Fibroblast of pulmonary artery (primary cell): ENCODE results near the gene SLC5A5.

Source experiments
- DNase-seq: peaks from one replicate; pipeline ENCODE4 v3.0.0-alpha.2; 2010; ENCODE audit warnings: low read depth
- H3K4me3 ChIP-seq: replicated peaks from 2 replicates; pipeline ENCODE4 v1.5.1; 2011; ENCODE audit warnings: low read depth, mild to moderate bottlenecking, control low read depth, low read length, moderate library complexity
- TF ChIP-seq, protein P1 (sequence below): IDR thresholded peaks from 2 replicates; pipeline ENCODE4 v1.5.1; 2011; ENCODE audit warnings: mild to moderate bottlenecking, control low read depth, low read length, inconsistent platforms; ENCODE audit errors: missing control alignments

Gene SLC5A5

DNA sequence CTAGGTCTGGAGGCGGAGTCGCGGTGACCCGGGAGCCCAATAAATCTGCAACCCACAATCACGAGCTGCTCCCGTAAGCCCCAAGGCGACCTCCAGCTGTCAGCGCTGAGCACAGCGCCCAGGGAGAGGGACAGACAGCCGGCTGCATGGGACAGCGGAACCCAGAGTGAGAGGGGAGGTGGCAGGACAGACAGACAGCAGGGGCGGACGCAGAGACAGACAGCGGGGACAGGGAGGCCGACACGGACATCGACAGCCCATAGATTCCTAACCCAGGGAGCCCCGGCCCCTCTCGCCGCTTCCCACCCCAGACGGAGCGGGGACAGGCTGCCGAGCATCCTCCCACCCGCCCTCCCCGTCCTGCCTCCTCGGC is at the start of gene SLC5A5:
TSS of gene SLC5A5 (plus strand) at position 68 of the 373 bp plus-strand sequence. CDS start 375 bp downstream, outside the sequence.
- H3K4me3 ChIP-seq: no peak within 1 kb of the TSS
- no peak for DNase-seq
- TF ChIP-seq, protein P1, sequence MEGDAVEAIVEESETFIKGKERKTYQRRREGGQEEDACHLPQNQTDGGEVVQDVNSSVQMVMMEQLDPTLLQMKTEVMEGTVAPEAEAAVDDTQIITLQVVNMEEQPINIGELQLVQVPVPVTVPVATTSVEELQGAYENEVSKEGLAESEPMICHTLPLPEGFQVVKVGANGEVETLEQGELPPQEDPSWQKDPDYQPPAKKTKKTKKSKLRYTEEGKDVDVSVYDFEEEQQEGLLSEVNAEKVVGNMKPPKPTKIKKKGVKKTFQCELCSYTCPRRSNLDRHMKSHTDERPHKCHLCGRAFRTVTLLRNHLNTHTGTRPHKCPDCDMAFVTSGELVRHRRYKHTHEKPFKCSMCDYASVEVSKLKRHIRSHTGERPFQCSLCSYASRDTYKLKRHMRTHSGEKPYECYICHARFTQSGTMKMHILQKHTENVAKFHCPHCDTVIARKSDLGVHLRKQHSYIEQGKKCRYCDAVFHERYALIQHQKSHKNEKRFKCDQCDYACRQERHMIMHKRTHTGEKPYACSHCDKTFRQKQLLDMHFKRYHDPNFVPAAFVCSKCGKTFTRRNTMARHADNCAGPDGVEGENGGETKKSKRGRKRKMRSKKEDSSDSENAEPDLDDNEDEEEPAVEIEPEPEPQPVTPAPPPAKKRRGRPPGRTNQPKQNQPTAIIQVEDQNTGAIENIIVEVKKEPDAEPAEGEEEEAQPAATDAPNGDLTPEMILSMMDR: no peak

DNA sequence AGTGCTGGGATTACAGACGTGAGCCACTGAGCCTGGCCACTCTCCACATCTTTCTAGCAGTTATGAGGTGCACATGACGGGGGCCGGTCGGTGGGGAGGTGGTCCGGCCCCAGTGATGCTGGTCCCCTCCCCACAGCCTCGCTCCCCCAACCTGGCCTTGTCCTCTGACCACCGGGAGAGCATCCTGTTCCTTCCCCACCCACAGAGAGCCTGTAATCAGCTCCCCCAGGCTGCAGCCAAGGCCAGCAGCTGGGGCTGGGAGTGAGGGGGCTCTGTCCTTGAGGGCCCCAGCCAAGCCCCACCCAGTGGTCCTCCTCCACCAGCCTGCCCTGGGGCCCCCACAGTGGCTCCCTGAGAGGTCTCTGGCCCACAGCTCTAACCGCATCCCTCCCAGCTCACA is 47.4 kb upstream of the SLC5A5 start:
- DNase-seq: no peak
- TF ChIP-seq, protein P1: no peak
- H3K4me3 ChIP-seq: no peak overlapping the region

GRCh38 chr19:17826508-17827056 is 45.2 kb upstream of the SLC5A5 start:
- no peak for DNase-seq
- no peak overlapping the region for H3K4me3 ChIP-seq
- TF ChIP-seq, protein P1: no peak

DNA sequence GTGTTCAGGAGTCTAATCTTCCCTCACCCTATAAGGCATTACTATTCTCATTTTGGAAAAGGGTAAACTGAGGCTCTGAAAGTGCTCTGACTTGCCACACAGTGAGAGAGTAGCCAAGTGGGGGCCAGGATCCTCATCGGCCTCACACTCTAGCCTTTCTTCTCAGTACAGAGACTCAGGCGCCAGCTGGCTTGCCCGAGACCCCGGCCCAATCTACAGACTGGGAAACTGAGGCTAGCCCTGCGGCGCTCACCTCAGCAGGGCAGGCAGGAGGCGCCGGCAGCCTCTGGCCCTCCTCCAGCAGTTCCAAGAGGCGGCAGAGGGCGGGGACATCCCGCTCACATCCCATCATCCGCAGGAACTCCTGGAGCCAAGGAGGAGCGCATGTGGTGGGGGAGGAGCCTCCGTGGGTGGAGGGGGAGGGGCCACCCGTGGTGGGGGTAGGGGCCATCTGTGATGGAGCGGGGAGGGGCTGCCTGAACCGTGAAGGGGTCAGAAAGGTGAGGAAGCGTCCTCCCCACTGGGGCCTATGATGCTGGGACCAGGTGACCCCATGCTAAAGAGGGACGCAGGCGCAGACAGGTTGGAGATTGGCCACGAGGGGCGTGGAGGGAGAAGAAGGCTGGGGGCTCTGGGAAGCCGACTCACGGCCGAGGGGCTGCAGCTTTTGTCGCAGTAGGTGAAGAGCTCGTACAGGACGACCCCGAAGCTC is 41.7 kb upstream of the SLC5A5 start:
- peak overlapping the region; percentile 5 for H3K4me3 ChIP-seq
- peak; percentile 29 for DNase-seq
- TF ChIP-seq, protein P1: no peak

DNA sequence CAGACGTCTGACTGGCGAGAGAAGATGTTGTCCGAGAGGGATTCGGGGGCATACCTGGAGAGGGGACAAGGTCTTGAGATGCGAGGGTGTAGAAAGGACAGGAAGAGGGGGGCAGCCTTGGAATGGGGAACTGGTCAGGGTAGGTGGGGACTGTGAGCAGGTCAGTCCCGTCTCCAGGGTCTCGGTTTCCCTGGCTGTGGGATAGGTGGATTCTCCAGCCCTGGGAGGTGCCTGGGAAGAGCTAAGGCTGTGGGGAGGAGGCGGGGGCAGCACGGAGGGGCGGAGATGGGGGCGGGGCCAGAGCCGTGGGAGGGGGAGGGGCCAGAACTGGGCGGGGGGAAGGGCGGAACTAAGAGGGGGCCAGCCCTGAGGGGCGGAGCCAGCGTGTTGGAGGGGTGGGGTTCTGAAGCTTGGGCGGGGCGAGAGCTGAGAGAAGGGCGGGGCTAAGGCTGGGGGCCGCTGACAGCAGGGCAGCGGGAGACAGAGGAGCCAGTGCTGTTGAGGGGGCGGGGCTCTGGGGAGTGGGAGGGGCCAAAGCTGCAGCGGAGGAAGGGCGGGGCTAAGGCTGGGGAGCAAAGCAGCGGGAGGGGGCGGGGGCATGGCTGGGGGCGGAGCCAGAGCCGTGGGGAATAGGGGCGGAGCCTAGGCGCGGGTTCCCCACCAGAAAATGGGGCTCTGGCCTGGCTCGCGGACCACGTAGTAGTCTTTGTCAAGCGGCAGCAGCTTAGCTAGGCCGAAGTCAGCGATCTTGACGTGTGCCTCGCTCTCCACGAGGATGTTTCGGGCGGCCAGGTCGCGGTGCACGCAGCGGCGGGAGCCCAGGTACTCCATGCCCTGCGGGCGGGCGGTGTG is 41.0 kb upstream of the SLC5A5 start:
- TF ChIP-seq, protein P1: no peak
- peak overlapping the region; percentile 10 for H3K4me3 ChIP-seq
- DNase-seq: peak; percentile 76

DNA sequence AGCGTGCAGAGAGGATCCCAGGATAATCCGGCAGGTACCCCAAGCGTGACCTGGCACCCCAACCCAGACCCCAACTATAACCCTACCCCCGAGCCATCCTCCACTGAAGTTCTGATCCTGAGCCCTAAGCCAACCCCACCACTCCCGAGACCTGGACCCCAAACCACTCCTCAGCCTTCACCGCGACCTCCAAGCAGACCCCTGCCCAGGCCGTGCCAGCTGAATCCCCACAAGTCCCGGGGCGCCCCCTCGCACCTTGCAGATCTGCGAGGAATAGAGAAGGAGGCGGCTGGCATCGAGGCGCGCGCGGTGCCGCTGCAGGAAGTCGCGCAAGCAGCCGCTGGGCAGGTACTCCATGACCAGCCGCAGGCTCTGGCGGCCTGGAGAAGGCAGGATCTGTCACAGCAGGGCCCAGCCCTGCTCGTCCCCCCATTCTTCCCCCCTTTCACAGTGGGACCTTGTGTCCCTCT is 40.3 kb upstream of the SLC5A5 start:
- H3K4me3 ChIP-seq: peak overlapping the region; percentile 10
- no peak for DNase-seq
- TF ChIP-seq, protein P1: no peak
